Measurements from ENCODE around the gene ARHGAP18.
"Not testable (repeated sequence)": the region's sequence is repeated elsewhere in the genome, so short reads cannot be mapped to it uniquely, and the experiment has no call there.

The ARHGAP18 gene

GRCh38 chr6:129570929-129571328 is 139.0 kb downstream of the ARHGAP18 start:
- not testable (repeated sequence) for DNase-seq

GRCh38 chr6:129568015-129568414 is 142.0 kb downstream of the ARHGAP18 start:
- DNase-seq = no peak

GRCh38 chr6:129567374-129567773 is 142.6 kb downstream of the ARHGAP18 start:
- no peak for DNase-seq

GRCh38 chr6:129565811-129566210 is 144.2 kb downstream of the ARHGAP18 start:
- DNase-seq = no peak

GRCh38 chr6:129565366-129565765 is 144.6 kb downstream of the ARHGAP18 start:
- DNase-seq = no peak

- no peak for DNase-seq
Observed at GRCh38 chr6:129558248-129558647, 151.7 kb downstream of the ARHGAP18 start.

- no peak for DNase-seq
Observed at GRCh38 chr6:129555206-129555832, 154.7 kb downstream of the ARHGAP18 start.

GRCh38 chr6:129552413-129552812 is 157.6 kb downstream of the ARHGAP18 start:
- no peak for DNase-seq

GRCh38 chr6:129551486-129551885 is 158.5 kb downstream of the ARHGAP18 start:
- no peak for DNase-seq

GRCh38 chr6:129546702-129547101 is 163.3 kb downstream of the ARHGAP18 start:
- no peak for DNase-seq

GRCh38 chr6:129544892-129545612 is 164.9 kb downstream of the ARHGAP18 start:
- DNase-seq = no peak

GRCh38 chr6:129543981-129544380 is 166.0 kb downstream of the ARHGAP18 start:
- no peak for DNase-seq

- DNase-seq = no peak
Observed at GRCh38 chr6:129542705-129543104, 167.3 kb downstream of the ARHGAP18 start.

- no peak for DNase-seq
Observed at GRCh38 chr6:129539032-129539431, 170.9 kb downstream of the ARHGAP18 start.

GRCh38 chr6:129536271-129536670 is 173.7 kb downstream of the ARHGAP18 start:
- no peak for DNase-seq

GRCh38 chr6:129534926-129535325 is 175.1 kb downstream of the ARHGAP18 start:
- DNase-seq = no peak
